ENCODE measurements around the gene MS4A5.

DNA sequence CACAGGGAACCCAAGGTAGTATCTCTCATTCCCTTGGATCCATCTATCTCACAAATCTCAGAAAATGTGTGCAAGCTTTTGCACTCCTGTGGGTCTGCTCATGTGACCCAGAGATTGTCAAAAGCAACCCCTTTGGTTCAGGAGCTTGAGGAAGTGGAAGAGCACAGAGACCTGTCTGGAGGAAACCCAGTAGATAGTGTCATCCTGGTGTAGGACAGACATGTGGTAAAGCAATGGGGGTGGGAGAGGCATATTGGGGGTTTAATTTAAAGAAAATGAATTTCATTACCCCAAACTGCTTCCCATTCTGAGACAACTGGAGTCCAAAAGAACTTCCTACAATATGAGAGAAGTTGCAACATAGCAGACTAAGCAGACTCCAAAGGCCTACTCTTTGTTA is 39.0 kb upstream of the MS4A5 start:
- TF ChIP-seq, protein P1, sequence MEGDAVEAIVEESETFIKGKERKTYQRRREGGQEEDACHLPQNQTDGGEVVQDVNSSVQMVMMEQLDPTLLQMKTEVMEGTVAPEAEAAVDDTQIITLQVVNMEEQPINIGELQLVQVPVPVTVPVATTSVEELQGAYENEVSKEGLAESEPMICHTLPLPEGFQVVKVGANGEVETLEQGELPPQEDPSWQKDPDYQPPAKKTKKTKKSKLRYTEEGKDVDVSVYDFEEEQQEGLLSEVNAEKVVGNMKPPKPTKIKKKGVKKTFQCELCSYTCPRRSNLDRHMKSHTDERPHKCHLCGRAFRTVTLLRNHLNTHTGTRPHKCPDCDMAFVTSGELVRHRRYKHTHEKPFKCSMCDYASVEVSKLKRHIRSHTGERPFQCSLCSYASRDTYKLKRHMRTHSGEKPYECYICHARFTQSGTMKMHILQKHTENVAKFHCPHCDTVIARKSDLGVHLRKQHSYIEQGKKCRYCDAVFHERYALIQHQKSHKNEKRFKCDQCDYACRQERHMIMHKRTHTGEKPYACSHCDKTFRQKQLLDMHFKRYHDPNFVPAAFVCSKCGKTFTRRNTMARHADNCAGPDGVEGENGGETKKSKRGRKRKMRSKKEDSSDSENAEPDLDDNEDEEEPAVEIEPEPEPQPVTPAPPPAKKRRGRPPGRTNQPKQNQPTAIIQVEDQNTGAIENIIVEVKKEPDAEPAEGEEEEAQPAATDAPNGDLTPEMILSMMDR (conservative IDR thresholded peaks at IDR 0.05), result no peak
- no peak for TF ChIP-seq EZH2 (IDR thresholded peaks at IDR 0.05; ENCODE audit: low read depth)
